HUES6 (cell line): ENCODE data around the gene CD163L1.

Source experiments
- H3K27ac ChIP-seq: 2 replicates; pipeline ENCODE4 v1.7.0; 2013; ENCODE audit warnings: low read depth, mild to moderate bottlenecking, low read length, inconsistent platforms
- H3K27me3 ChIP-seq: 2 replicates; pipeline ENCODE4 v1.6.1; 2013; ENCODE audit warnings: low read length; ENCODE audit not compliant: control insufficient read depth, insufficient read depth
- H3K36me3 ChIP-seq: 2 replicates; pipeline ENCODE4 v1.6.1; 2013; ENCODE audit warnings: low read length; ENCODE audit not compliant: control insufficient read depth, insufficient read depth
- H3K4me1 ChIP-seq: 2 replicates; pipeline ENCODE4 v1.6.1; 2013; ENCODE audit warnings: low read length; ENCODE audit not compliant: control insufficient read depth, insufficient read depth
- H3K4me3 ChIP-seq: 2 replicates; pipeline ENCODE4 v1.5.1; 2013; ENCODE audit warnings: low read depth, low read length
- H3K9ac ChIP-seq: one replicate; pipeline ENCODE4 v1.6.1; 2013; ENCODE audit warnings: mild to moderate bottlenecking, low read length
- H3K9me3 ChIP-seq: 2 replicates; pipeline ENCODE4 v1.6.1; 2013; ENCODE audit warnings: low read depth, low read length; ENCODE audit not compliant: control insufficient read depth, insufficient read depth

The CD163L1 gene

DNA sequence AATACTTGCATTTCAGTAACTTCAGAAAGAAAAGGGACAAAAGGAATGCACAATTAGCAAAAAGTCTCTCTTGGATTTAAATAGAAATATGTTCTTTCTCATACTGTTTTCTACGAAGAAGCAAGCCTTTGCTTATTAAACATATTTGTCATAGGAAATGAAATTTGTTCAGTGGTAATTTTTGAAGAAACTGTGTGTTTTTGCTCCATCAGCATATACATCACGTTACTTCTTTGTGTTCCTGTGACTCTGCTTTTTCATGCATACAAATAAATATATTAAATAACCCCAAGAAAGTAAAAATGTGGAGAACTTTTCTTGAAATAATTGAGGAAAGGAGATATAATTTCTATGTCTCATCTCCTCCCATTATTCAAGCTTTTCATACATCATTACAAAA is 39.7 kb downstream of the CD163L1 start:
- no peak overlapping the region for H3K27ac ChIP-seq
- no peaks in the 10 kb centered on the region for H3K9me3 ChIP-seq
- no peaks in the 10 kb centered on the region; the same call in 1 of the 2 replicates for H3K27me3 ChIP-seq
- no peaks in the 10 kb centered on the region for H3K36me3 ChIP-seq
- H3K4me3 ChIP-seq, result no peak overlapping the region
- H3K4me1 ChIP-seq, result no peaks in the 10 kb centered on the region
- H3K9ac ChIP-seq, result no peak overlapping the region

- Histone ChIP-seq H3K9me3 (no peaks in the 10 kb centered on the region), H3K36me3 (no peaks in the 10 kb centered on the region), H3K9ac (no peak overlapping the region), H3K4me3 (no peak overlapping the region), H3K27ac (no peak overlapping the region), H3K27me3 (no peaks in the 10 kb centered on the region; the same call in 1 of the 2 replicates), H3K4me1 (no peaks in the 10 kb centered on the region)
These were observed 40.5 kb downstream of the CD163L1 start for GRCh38 chr12:7403466-7403865.

- no peak overlapping the region for H3K9ac ChIP-seq
- H3K27me3 ChIP-seq, result no peaks in the 10 kb centered on the region
- no peaks in the 10 kb centered on the region for H3K4me1 ChIP-seq
- no peak overlapping the region for H3K27ac ChIP-seq
- H3K4me3 ChIP-seq, result no peak overlapping the region
- no peaks in the 10 kb centered on the region for H3K36me3 ChIP-seq
- no peaks in the 10 kb centered on the region for H3K9me3 ChIP-seq
These were observed 44.9 kb downstream of the CD163L1 start for GRCh38 chr12:7399089-7399488.

DNA sequence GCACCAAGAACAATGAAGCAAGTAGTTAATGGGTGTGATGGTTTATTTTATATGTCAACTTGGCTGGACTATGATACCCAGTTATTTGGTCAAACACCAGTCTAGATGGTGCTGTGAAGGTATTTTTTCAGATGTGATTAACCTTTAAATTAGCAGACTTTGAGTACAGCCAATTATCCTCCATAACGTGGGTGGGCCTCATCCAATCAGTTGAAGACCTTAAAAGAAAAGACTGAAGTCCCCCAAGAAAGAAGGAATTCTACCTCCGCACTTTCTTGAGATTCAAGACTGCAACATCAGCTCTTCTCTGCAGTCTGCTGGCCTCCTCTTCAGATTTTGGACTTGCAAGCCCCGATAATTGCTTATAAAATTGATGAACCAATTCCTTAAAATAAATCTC is 47.5 kb downstream of the CD163L1 start:
- no peaks in the 10 kb centered on the region for H3K4me1 ChIP-seq
- no peaks in the 10 kb centered on the region for H3K36me3 ChIP-seq
- no peaks in the 10 kb centered on the region for H3K9me3 ChIP-seq
- no peaks in the 10 kb centered on the region for H3K27me3 ChIP-seq
- no peak overlapping the region for H3K27ac ChIP-seq
- no peak overlapping the region for H3K9ac ChIP-seq
- no peak overlapping the region for H3K4me3 ChIP-seq

DNA sequence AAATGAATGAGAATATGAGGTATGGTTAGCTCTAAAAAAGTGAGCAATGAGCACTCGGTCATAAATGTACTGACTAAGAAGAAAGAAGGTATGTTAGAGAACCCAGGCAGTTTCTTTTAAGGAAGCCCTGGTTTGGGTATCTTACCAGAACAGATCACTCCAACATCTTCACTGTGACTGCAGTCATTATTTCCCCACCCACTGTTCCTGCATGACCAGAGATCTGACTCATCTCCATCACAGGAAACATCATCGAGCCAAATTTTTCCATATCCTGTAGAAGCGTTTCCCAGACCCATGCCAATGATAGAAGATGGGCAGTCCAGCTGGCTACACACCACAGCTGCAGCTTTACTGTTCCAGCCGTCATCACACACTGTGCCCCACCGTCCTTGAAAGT is 48.0 kb downstream of the CD163L1 start:
- H3K9me3 ChIP-seq, result no peaks in the 10 kb centered on the region
- H3K27ac ChIP-seq, result no peak overlapping the region
- H3K9ac ChIP-seq, result no peak overlapping the region
- H3K36me3 ChIP-seq, result no peaks in the 10 kb centered on the region
- no peaks in the 10 kb centered on the region for H3K4me1 ChIP-seq
- no peak overlapping the region for H3K4me3 ChIP-seq
- H3K27me3 ChIP-seq, result no peaks in the 10 kb centered on the region

GRCh38 chr12:7387289-7387688 is 56.7 kb downstream of the CD163L1 start:
- Histone ChIP-seq H3K27ac (no peak overlapping the region), H3K27me3 (no peaks in the 10 kb centered on the region), H3K4me3 (no peak overlapping the region), H3K9me3 (no peaks in the 10 kb centered on the region; the same call in 1 of the 2 replicates), H3K36me3 (no peaks in the 10 kb centered on the region), H3K9ac (no peak overlapping the region), H3K4me1 (no peaks in the 10 kb centered on the region)

DNA sequence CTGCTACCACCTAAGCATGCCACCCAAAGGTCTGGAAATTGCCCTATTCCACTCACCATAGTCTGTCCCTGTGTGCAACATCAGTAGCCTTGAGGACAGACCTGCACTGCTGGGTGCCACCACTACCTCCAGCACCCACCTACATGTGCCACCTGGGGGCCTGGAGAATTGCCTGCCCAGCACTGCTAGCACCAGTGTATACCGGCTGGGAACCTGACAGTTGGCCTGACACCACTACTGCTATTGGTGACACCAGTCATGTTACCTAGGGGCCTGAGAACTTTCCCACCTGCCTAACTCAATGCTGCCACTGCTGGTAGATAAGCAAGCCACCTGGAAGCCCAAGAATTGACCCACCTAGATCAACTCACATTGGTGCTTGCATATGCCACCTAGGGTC is 60.8 kb downstream of the CD163L1 start:
- Histone ChIP-seq H3K4me1 (no peaks in the 10 kb centered on the region), H3K27ac (no peak overlapping the region), H3K36me3 (no peaks in the 10 kb centered on the region), H3K27me3 (no peaks in the 10 kb centered on the region), H3K9me3 (peaks cover 4% of the 10 kb centered on the region; the same call in 1 of the 2 replicates), H3K9ac (no peak overlapping the region), H3K4me3 (no peak overlapping the region)

GRCh38 chr12:7376196-7376595 is 67.8 kb downstream of the CD163L1 start:
- Histone ChIP-seq H3K4me1 (no peaks in the 10 kb centered on the region), H3K9me3 (peaks cover 4% of the 10 kb centered on the region; the same call in 1 of the 2 replicates), H3K9ac (no peak overlapping the region), H3K4me3 (no peak overlapping the region), H3K36me3 (no peaks in the 10 kb centered on the region), H3K27me3 (no peaks in the 10 kb centered on the region), H3K27ac (no peak overlapping the region)

DNA sequence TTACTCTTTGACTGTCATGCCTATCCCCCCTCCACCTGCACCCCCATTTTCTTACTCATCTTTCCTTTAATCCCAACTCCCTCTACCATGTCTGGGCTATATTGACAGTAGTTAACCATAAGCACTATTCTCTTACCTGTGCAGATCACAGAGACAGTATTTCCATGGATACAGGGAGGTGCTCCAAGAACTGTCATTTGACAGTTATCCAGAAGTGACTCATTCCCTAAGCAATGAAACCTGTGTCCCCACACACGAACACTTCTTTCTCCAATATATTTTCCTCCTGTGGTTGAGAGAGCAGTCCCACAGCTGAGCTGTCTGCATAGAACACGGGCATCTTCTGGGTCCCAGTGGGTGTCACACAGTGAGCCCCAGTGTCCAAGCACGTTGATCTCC is 68.8 kb downstream of the CD163L1 start:
- Histone ChIP-seq H3K4me1 (no peaks in the 10 kb centered on the region), H3K9ac (no peak overlapping the region), H3K27ac (no peak overlapping the region), H3K4me3 (no peak overlapping the region), H3K27me3 (no peaks in the 10 kb centered on the region), H3K36me3 (no peaks in the 10 kb centered on the region), H3K9me3 (peaks cover 4% of the 10 kb centered on the region)

- Histone ChIP-seq H3K9ac (no peak overlapping the region), H3K4me3 (no peak overlapping the region), H3K9me3 (peaks cover 4% of the 10 kb centered on the region), H3K27me3 (no peaks in the 10 kb centered on the region), H3K4me1 (no peaks in the 10 kb centered on the region), H3K27ac (no peak overlapping the region), H3K36me3 (no peaks in the 10 kb centered on the region)
These were observed 69.4 kb downstream of the CD163L1 start for GRCh38 chr12:7374423-7375144.

DNA sequence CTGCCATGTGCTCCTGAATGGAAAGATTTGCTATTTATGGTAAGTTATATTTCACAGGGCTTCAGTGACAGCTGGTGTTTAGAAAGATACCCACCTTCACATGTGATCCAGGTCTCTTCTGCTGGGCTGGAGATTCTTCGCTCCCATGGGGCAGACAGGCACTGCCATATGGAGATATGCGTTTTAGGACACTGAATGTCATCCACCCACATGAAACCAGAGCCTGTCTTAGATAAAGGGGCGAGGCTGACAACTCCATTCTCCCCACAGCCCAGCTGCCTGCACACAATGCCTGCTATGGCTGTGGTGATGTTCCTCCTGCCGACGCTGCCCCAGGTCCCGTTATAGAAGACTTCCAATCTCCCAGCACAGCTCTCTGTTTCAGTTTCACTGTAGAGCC is 70.7 kb downstream of the CD163L1 start:
- Histone ChIP-seq H3K36me3 (no peaks in the 10 kb centered on the region), H3K27ac (no peak overlapping the region), H3K9ac (no peak overlapping the region), H3K27me3 (no peaks in the 10 kb centered on the region), H3K4me1 (no peaks in the 10 kb centered on the region), H3K4me3 (no peak overlapping the region), H3K9me3 (no peaks in the 10 kb centered on the region; the same call in 1 of the 2 replicates)
